Measurements from ENCODE around the gene DIP2C. TPM values are rescaled to one million over a fixed set of nuclear protein-coding genes. Genes with fewer than 3 reads are reported as not detected.

DIP2C gene
- polyA plus RNA-seq, 12 donors, result 18.1 to 31.7 (median 26.1) TPM; not detected in 1

- no peak for DNase-seq
Measured at GRCh38 chr10:556971-557637, 132.4 kb downstream of the DIP2C start.

DNA sequence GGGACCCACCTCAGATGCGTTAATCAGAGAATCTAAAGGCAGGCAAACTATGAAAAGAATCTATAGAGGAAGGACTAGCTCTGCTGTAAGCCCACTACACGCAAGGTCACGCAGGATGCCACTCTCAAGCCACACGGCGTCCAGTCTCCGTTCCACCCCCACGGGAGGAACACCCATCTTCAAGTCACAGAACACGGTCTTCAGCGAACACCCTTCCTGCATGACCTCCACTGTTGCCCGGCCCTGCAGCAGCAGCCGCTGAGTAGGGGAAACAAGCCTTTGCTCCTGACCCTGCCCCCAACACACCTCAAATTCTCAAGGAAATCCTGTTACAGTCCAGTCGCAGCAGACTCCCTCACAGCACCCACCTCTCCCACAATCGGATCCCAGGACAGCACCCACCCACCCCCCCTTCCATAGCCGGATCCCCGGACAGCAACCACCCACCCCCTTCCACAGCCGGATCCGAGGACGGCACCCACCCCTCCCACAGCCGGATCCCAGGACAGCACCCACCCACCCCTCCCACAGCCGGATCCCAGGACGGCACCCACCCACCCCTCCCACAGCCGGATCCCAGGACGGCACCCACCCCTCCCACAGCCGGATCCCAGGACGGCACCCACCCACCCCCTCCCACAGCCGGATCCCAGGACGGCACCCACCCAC is 133.7 kb downstream of the DIP2C start:
- DNase-seq, result no peak

- DNase-seq, result no peak
Measured at GRCh38 chr10:555281-555680, 134.2 kb downstream of the DIP2C start.

DNA sequence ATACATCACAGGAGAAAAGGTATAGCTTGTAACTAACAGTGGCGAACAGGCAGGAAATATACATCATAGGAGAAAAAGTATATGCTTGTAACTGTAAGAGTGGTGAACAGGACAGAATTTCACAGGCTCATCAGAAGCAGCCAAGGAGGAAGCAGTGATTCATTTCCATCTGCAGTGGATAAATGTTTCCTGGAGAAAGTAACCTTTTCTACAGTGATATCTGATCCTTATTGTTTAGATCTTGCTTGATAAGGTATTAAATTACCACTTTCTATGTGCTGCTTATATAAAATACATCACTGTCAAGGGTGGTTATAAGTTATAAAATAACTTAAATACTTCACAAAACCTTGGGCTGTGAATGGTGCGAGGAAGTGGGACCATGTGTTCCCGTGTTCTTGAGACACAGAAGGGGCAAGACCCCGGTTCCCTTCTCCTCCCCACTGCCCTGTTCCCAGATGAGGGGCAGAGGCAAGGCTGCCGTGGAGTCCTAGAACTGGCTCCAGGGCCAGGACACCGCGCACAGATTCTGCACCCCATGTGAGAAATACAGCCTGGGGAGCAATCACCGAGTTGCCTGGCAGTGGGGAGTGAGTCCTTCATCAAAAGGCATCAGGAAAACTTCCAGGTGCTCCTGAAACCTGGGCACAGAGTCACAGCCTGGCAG is 135.2 kb downstream of the DIP2C start:
- DNase-seq, result no peak

DNA sequence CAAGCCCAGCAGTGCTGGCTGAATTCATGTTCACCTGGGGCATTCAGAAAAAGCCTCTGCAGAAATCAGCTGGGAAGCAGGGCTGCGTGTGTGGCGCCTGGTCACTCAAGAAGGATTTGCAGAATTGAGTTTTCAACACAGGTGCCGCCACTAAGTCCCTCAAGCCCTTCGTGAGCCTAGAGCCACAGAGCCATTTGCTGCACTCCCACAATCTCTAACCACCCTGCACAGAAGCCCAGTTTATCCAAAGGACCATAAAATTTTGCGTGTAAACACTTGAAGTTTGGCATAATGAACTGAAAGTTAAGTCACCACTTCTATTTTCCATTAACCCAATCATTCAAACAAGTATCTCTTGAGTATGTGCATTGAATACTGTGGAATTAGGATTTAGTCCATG is 136.2 kb downstream of the DIP2C start:
- no peak for DNase-seq

DNA sequence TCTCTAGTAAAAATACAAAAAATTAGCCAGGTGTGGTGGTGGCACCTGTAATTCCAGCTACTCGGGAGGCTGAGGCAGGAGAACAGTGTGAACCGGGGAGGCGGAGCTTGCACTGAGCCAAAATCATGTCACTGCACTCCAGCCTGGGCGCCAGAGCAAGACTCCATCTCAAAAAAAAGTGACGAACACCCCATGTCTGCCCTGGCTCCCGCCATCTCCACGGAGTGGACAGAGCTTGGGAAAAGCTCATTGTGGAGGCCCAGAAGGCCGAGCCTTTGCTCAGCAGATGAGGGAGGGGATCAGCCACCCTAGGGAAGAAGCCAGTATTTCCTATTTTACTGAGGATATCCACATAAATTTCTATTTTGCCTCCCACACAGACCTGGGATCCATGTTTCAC is 136.8 kb downstream of the DIP2C start:
- no peak for DNase-seq

GRCh38 chr10:551373-552252 is 137.9 kb downstream of the DIP2C start:
- no peak for DNase-seq

DNA sequence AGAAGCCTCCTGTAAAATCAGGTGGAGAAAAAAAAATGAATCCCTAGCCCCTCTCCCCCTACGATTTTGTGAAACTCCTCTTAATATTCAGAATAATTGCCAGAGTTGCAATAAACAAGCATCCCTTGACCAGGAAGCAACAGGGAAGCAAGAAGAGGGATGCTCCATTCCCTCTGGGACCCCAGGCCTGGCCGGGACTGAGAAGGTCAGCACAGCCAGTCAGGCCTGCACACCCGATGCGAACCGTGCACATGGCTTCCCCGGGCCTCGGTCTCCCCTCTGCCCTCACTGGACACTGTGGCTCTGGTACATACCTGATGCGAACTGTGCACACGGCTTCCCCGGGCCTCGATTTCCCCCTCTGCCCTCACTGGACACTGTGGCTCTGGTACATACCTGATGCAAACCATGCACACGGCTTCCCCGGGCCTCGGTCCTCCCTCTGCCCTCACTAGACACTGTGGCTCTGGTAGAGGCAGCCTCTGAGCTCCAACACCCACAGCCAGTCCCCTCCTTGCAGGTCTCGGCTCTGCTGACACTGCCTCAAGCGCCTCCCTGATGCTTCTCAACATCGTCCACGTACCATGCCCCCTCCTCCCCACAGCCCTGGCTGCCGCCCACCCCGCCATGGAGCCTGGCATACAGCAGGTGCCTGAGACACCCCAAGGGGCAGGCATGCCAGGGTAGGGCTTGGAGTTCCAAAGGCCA is 138.6 kb downstream of the DIP2C start:
- no peak for DNase-seq

GRCh38 chr10:549391-549790 is 140.1 kb downstream of the DIP2C start:
- no peak for DNase-seq

GRCh38 chr10:548238-548901 is 141.1 kb downstream of the DIP2C start:
- DNase-seq, result no peak

- DNase-seq, result no peak
Measured at GRCh38 chr10:547591-548081, 141.8 kb downstream of the DIP2C start.

GRCh38 chr10:546971-547590 is 142.4 kb downstream of the DIP2C start:
- no peak for DNase-seq

DNA sequence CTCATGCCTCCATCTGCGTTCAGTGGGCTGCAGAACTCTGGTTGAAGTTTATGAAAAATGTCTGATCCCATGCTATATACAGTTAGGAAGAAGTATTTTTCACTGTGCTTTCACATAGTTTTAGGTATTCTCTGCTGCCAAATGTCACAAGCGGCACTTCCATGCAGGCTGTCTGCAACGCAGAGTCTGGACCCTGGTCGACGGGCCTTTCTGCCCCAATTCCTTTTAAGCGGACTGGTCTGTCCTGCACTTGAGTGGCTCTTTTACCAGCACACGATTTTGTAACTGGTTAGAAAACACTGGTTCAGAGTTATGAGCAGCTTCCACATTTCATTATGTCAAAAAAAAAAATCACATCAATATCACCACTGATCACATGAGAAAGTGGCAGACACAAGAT is 143.0 kb downstream of the DIP2C start:
- DNase-seq, result no peak

DNA sequence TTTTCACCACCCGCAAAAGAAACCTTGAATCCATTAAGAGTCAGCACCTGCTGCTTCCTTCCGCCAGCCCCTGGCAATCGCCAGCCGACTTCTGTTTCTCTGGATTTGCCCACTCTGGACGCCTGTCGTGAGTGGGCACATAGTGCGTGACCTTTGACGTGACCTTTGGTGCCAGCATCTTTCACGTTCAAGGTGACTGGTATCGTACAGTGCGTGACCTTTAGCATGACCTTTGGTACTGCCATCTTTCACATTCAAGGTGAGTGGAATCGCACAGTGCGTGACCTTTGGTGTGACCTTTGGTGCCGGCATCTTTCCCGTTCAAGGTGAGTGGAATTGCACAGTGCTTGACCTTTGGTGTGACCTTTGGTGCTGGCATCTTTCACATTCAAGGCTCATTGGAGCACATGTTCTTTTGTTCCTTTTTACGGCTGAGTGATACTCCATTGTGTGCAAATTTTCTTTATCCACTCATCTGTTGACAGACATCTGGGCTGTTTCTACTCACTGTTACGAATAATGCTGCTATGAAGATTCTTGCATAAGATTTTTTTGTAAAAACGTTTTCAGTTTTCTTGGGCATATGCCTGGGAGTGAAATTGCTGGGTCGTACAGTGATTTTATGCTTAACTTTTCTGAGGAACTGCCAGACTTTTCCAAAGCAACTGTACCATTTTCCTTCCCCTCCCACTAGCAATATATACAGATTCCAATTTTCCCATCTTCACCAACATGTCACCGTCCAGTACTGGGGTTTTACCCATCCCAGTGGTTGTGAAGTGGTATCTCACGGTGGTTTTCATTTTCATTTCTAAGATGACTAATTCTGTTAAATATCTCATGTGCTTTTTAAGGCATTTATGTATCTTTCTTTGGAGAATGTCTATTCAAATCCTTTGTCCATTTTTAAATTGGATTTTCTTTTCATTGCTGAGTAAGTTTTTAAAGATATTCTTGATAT is 145.3 kb downstream of the DIP2C start:
- DNase-seq, result no peak

DNA sequence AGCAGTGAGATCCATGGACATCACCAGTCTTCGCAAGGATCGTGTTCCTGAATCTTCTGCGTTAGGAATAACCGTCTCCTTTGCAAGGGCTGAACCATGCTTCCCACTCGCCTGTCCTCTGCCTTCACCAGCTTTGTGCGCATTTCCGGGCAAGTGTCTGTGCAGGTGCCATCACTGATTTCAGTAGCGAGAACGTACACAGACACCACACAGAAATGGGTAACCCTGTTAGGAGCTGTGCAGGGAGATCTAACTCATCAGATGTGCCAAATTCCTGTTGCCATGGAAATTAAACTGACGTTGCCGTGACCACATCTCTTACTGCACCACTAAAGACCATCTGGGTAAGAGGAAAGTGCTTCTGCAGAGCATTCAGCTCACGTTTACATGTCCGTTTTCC is 146.3 kb downstream of the DIP2C start:
- no peak for DNase-seq

DNA sequence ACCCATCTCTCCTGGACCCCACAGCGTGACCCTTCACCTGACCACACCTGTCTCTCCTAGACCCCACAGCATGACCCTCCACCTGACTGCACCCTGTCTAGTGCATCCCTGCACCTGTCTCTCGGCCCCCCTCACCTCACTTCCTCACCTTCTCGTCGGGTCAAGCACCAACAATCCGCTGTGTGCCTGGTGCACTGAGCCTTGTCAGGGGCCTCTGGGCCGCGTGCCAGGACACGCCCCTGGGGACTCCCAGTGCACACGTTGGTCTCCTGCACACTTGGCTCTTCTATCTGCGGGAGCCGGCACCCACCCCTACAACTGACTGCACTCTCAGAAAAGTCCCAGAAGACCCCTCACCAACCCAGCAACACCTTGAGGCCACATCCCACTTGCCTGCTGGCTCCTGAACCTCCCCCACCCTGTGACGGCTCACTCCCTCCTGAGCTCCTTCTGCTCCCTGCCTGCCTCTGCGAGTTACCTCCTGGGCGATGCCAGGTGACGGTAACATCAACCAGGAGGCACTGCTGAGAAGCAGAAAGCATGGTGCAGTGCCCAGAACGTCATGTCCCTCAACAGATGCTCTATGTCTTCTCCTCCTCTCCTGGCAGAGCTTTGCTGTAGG is 147.6 kb downstream of the DIP2C start:
- DNase-seq, result no peak

DNA sequence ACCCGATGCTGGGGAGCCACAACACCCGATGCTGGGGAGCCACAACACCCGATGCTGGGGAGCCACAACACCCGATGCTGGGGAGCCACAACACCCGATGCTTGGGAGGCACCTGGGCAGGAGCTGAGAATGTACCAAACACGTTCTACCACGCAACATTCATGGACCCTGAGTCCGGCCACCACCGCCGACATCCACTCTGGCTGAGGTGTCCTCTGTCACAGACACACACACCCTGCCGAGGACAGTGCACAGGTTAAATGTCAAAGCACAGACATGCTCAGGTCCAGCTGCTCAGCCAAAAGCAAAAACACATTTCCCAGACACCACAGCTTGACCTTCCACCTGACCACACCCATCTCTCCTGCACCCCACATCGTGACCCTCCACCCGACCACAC is 148.4 kb downstream of the DIP2C start:
- no peak for DNase-seq

DNA sequence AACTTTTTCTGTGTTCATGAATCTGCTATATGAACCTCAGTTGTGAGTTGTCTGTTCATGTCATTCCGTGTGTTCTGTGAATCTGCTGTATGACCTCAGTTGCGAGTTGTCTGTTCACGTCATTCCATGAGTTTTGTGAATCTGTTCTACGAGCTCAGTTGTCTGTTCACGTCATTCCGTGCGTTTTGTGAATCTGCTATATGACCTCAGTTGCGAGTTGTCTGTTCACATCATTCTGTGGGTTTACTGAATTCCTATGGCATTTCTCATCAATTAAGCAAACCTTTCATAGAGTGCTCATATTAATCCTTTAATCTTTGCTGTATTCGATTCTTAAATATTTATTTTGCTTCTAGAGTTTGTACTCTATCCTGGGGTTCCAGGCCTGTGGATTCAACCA is 150.6 kb downstream of the DIP2C start:
- no peak for DNase-seq

GRCh38 chr10:536935-537334 is 152.5 kb downstream of the DIP2C start:
- no peak for DNase-seq

Measured in muscle of arm (tissue), 12 donors.